Ishikawa (cell line): ENCODE results near the gene RAB8A.

Experiments used
- CEBPB ChIP-seq: IDR thresholded peaks from 2 replicates; pipeline ENCODE4 v1.6.1; 2012
- CREB1 ChIP-seq: IDR thresholded peaks from 2 replicates; pipeline ENCODE4 v1.6.1; 2012; ENCODE audit warnings: low read depth
- EGR1 ChIP-seq: IDR thresholded peaks from 2 replicates; pipeline ENCODE4 v1.6.1; 2012
- EP300 ChIP-seq: IDR thresholded peaks from 2 replicates; pipeline ENCODE4 v1.6.1; 2012; ENCODE audit warnings: borderline replicate concordance
- FOXM1 ChIP-seq: IDR thresholded peaks from 2 replicates; pipeline ENCODE4 v1.6.1; 2012; ENCODE audit warnings: low read depth, borderline replicate concordance
- NFIC ChIP-seq: IDR thresholded peaks from 2 replicates; pipeline ENCODE4 v1.6.1; 2012
- RAD21 ChIP-seq: IDR thresholded peaks from 2 replicates; pipeline ENCODE4 v1.6.1; 2012; ENCODE audit warnings: low read depth
- TAF1 ChIP-seq: IDR thresholded peaks from 2 replicates; pipeline ENCODE4 v1.6.1; 2012; ENCODE audit warnings: low read depth, mild to moderate bottlenecking
- TCF12 ChIP-seq: IDR thresholded peaks from 2 replicates; pipeline ENCODE4 v1.6.1; 2012; ENCODE audit warnings: low read depth
- TEAD4 ChIP-seq: IDR thresholded peaks from 2 replicates; pipeline ENCODE4 v1.6.1; 2012
- YY1 ChIP-seq: IDR thresholded peaks from 2 replicates; pipeline ENCODE4 v1.6.1; 2012; ENCODE audit warnings: low read depth
- ZBTB7A ChIP-seq: IDR thresholded peaks from 2 replicates; pipeline ENCODE4 v1.6.1; 2012; ENCODE audit warnings: low read depth
- TF ChIP-seq, protein P1 (sequence below): IDR thresholded peaks from 2 replicates; pipeline ENCODE4 v1.6.1; 2012
- TF ChIP-seq, protein P2 (sequence below): IDR thresholded peaks from 2 replicates; pipeline ENCODE4 v1.6.1; 2012
- TF ChIP-seq, protein P3 (sequence below): IDR thresholded peaks from 2 replicates; pipeline ENCODE4 v1.6.1; 2012; ENCODE audit warnings: low read depth, mild to moderate bottlenecking

Gene RAB8A

DNA sequence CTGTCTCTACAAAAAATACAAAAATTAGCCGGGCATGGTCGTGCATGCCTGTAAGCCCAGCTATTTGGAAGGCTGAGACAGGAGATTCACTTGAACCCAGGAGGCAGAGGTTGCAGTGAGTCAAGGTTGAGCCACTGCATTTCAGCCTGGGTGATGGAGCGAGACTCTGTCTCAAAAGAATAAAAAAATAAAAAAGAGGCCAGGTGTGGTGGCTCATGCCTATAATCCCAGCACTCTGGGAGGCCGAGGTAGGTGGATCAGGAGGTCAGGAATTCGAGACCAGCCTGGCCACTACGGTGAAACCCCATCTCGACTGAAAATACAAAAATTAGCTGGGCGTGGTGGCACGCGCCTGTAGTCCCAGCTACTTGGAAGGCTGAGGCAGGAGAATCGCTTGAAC, 24.3 kb upstream of the RAB8A start:
- TF ChIP-seq EP300 (peak; percentile 65; the same call in 1 of the 2 replicates), TCF12 (peak; percentile 71; the same call in 1 of the 2 replicates)

DNA sequence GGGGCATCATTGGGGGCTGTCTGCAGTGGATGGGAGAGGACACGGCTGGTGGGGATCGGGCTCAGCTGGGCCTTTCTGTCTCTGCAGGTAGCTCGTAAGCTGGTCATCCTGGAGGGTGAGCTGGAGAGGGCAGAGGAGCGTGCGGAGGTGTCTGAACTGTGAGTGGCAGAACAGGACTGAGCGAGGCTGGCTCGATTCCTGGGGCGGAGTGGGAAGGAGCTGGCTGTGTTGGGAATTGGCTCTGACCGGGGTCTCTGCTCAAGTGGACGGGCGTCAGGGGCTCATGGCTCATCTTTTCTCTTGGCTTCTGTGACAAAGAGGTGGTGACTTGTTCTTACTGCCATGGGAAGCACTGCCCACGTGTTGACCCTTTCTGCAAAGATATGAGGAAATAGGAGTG, 23.7 kb upstream of the RAB8A start:
- TF ChIP-seq, protein P1, sequence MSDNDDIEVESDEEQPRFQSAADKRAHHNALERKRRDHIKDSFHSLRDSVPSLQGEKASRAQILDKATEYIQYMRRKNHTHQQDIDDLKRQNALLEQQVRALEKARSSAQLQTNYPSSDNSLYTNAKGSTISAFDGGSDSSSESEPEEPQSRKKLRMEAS, result no peak
- TF ChIP-seq EGR1, result 0 out of 2 replicates have a peak, but pooled peaks have one; percentile 12
- TF ChIP-seq ZBTB7A, result no peak
- no peak for TF ChIP-seq NFIC
- no peak for TF ChIP-seq YY1
- no peak for TF ChIP-seq CEBPB
- TF ChIP-seq, protein P2, sequence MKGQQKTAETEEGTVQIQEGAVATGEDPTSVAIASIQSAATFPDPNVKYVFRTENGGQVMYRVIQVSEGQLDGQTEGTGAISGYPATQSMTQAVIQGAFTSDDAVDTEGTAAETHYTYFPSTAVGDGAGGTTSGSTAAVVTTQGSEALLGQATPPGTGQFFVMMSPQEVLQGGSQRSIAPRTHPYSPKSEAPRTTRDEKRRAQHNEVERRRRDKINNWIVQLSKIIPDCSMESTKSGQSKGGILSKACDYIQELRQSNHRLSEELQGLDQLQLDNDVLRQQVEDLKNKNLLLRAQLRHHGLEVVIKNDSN, result 0 out of 2 replicates have a peak, but pooled peaks have one; percentile 6
- no peak for TF ChIP-seq EP300
- TF ChIP-seq TCF12, result no peak
- TF ChIP-seq CREB1, result no peak
- TF ChIP-seq TAF1, result no peak
- no peak for TF ChIP-seq FOXM1
- no peak for TF ChIP-seq RAD21
- no peak for TF ChIP-seq TEAD4

DNA sequence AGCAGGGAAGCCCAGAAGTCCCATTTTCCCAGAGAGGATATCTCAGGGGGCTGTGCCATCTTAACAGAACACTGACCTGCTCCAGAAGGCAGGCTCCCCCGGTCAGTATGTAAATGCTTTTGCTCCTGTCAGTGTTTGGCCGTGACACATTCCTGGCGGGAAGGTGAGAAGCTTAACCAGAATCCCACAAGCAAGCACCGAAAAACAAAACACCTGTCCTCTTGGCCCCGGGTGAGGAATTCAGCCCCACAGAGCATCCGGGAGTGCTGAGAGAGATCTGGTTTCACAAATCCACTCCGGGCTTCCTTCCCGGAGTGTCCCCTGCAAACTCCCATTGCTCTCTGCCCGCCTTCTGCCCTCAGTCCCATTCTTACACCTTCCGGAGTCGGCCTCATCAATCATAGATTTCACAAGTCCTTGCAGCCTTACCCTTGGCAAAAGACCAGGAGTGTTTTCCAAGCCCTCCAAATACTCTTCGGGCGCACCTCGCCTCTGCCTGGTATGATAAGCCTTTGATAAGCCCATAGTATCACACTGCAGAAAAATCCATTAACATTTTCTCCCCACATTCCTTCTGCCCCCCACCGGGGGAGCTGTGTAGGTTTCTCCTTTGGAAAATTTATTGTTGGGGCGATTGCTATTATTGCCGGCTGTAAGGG, 23.2 kb upstream of the RAB8A start:
- TF ChIP-seq CEBPB (peak; percentile 97), TEAD4 (peak; percentile 90), TAF1 (no peak), NFIC (peak; percentile 95), TCF12 (peak; percentile 99), EP300 (peak; percentile 97), FOXM1 (peak; percentile 94), EGR1 (no peak), ZBTB7A (no peak), YY1 (peak; percentile 43)
- TF ChIP-seq, protein P3, sequence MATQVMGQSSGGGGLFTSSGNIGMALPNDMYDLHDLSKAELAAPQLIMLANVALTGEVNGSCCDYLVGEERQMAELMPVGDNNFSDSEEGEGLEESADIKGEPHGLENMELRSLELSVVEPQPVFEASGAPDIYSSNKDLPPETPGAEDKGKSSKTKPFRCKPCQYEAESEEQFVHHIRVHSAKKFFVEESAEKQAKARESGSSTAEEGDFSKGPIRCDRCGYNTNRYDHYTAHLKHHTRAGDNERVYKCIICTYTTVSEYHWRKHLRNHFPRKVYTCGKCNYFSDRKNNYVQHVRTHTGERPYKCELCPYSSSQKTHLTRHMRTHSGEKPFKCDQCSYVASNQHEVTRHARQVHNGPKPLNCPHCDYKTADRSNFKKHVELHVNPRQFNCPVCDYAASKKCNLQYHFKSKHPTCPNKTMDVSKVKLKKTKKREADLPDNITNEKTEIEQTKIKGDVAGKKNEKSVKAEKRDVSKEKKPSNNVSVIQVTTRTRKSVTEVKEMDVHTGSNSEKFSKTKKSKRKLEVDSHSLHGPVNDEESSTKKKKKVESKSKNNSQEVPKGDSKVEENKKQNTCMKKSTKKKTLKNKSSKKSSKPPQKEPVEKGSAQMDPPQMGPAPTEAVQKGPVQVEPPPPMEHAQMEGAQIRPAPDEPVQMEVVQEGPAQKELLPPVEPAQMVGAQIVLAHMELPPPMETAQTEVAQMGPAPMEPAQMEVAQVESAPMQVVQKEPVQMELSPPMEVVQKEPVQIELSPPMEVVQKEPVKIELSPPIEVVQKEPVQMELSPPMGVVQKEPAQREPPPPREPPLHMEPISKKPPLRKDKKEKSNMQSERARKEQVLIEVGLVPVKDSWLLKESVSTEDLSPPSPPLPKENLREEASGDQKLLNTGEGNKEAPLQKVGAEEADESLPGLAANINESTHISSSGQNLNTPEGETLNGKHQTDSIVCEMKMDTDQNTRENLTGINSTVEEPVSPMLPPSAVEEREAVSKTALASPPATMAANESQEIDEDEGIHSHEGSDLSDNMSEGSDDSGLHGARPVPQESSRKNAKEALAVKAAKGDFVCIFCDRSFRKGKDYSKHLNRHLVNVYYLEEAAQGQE, result peak; percentile 16; the same call in 1 of the 2 replicates
- TF ChIP-seq, protein P1, result peak; percentile 61

DNA sequence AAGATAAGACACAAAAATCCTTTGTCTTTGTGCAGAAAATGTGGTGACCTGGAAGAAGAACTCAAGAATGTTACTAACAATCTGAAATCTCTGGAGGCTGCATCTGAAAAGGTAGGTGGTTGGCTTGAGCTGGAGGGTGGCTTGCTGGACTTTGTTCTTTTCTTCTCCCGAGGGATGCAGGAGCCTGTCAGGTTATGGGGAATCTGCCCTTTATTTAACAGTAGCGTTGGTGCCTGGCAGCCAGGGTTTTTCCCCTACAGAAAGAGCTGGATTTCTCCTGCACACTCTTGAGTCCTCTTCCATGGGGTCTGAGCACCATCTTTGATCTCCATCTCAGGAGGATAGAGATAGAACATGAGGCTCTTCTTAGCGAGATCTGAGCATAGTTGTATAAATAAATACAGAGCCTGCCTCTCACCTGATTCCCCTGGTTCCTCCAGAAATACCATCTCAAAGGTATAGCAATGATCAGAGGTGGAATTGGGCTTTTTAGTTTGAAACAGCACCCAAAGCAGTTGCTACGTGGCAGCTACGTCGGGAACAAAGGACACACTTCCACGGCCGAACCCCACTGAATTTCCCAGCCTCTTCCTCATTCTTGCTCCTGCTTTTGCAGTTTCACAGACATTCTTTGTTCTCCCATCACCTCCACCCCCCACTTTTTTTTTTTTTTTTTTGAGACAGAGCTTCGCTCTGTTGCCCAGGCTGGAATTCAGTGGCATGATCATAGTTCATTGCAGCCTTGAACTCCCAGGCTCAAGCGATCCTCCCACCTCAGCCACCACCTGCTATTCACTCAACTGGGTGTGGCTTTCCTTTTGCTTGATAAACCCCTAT, 22.5 kb upstream of the RAB8A start:
- peak; percentile 4; the same call in 1 of the 2 replicates for TF ChIP-seq RAD21
- TF ChIP-seq EP300, result peak; percentile 86
- peak; percentile 43 for TF ChIP-seq YY1
- TF ChIP-seq, protein P1, result no peak
- TF ChIP-seq TEAD4, result peak; percentile 83
- peak; percentile 80 for TF ChIP-seq TCF12
- 0 out of 2 replicates have a peak, but pooled peaks have one; percentile 8 for TF ChIP-seq EGR1
- TF ChIP-seq TAF1, result no peak
- TF ChIP-seq NFIC, result no peak
- TF ChIP-seq, protein P3, result no peak
- no peak for TF ChIP-seq CREB1
- TF ChIP-seq CEBPB, result no peak
- TF ChIP-seq FOXM1, result peak; percentile 74
- TF ChIP-seq, protein P2, result no peak
- TF ChIP-seq ZBTB7A, result no peak
